Fibroblast of peridontal ligament (primary cell): ENCODE measurements around the gene SRSF10.
"Not testable (repeated sequence)": the region's sequence is repeated elsewhere in the genome, so short reads cannot be mapped to it uniquely, and the experiment has no call there.

Experiments used
- DNase-seq: peaks from one replicate; pipeline ENCODE4 v3.0.0-alpha.2; 2010; ENCODE audit errors: extremely low read depth

SRSF10 gene

DNA sequence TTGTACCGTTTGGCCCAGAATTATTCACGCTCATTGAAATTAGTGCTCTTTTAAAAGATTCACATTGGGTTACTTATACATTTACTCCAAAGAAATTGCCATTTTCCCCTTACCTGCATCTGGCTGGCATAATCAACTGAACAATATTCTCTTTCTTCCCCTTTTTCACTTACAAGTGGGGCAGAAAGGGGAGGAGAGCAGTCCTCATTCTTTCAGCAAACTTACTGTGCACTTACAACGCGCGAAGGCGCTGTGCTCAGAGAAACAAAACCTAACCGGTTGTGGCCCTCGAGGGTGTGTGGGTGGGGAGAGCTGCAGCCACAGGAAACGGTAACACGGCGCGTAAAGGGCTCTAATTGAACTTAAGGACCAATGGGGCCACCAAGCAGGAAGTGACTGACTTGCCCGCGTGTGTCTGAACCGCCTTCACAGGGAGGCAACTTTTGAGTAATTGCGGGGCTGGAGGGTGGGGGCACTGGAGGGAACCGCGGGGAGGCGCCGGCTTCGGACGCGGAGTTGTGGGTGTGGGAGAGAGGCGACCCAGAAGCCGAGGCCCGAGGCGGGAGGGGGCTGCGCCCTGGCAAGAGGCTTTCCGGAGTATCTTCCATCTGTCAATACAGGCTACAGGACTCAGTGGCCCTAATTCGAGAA is 21.2 kb downstream of the SRSF10 start:
- peak; percentile 80 for DNase-seq

DNA sequence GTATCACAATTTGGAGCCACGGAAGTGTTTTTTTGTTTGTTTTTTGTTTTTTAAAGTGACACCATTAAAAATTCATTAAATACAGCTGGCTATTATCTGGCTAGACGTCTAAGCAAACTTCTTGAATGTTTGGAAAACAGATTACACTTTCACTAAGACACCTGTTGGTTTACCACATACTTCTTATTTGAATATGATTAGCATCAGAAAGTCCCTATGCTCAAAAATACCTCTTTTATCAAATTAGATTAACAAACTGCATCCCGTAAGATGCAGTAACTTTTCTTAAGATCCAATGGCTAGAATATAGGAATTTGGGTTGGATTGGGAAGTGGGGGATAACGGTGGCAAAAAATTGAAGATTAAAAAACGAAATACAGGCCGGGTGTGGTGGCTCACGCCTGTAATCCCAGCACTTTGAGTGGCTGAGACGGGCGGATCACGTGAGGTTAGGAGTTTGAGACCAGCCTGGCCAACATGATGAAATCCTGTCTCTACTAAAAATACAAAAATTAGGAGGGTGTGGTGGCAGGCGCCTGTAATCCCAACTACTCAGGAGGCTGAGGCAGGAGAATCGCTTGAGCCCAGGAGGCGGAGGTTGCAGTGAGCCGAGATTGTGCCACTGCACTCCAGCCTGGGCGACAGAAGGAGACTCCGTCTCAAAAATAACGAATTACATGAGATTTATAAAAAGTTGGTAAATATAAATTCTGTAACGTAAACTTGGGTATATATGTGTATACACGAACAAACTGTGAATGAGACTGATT is 21.9 kb downstream of the SRSF10 start:
- DNase-seq: not testable (repeated sequence)

DNA sequence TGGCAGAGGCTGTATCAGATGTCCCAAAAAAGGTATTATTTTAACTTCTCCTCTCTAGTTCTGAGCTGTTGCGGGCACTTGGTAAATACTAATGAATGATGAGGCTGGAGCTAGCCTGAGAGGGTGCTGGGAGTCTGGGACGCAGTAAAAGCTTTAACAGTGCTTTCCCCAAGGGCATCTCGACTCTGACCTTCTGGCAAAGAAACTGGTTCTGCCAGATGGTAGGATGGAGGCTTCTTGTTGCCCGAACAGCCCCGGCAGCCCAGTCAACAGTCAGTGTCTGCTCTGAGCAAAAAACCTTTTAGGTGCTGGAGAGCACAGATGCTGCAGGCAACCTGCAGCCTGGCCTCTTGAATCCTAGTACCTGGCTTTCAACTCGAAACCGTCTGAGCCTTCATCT is 23.0 kb downstream of the SRSF10 start:
- DNase-seq: no peak

DNA sequence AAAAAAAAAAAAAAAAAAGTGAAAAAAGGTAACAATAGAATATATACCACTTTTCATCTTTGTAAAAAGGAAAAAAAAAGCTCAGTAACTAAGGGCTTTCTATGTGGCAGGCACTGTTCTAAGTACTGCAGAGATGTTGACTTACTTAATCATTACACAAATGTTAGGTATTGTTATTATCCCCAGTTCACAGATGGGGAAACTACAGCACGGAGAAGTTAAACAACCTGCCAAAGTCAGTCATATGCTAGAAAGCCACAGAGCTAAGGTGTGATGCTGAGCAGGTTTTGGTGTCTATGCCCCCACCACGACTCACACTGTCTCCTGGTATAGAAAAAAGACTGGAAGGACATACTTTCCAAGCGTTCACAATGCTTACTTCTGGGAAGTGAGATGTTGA is 27.1 kb downstream of the SRSF10 start:
- DNase-seq: no peak

DNA sequence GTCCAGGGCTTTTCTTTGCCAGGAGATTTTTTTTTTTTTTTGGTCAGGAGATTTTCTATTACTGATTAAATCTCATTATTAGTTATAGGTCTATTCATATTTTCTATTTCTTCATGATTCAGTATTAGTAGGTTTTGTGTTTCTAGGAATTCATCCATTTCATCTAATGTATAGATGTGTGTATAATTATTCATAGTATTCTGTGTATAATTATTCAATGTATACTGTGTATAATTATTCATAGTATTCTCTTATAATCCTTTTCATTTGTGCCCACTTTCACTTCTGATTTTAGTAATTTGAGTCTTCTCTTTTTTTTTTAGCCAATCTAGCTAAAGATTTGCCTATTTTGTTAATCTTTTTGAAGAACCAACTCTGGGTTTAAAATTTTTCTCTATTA is 32.8 kb downstream of the SRSF10 start:
- no peak for DNase-seq

DNA sequence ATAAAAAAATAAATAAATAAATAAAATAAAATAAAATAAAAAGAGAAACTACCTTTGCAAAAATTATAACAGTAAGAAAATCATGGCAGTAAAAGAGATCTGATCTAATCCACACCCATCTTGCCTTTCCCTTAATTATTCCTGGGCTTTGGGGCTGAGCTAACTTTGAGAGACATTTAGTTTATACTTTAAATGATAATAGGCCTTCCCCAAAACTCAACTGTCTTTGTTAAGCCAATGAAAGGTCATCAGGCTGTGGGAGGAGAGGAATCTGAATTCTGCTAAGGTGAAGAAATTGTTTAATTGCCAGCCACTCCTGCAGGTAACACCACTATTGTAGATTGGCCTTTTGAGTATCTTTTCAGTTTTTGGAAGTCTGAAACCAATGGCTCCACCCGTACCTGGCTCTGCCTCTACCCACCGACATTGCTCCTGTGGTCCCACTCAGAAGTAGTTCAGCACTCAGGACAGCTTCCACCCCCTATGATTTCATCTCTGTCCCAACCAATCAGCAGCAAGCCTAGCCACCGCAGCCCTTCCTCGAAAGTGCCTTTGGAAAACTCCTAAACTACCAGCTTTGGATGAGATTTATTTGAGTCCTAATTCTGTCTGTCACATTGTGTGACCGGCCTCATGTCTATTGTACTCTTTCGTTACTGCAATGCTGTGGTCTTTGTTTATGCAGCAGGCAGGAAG is 43.5 kb downstream of the SRSF10 start:
- no peak for DNase-seq

DNA sequence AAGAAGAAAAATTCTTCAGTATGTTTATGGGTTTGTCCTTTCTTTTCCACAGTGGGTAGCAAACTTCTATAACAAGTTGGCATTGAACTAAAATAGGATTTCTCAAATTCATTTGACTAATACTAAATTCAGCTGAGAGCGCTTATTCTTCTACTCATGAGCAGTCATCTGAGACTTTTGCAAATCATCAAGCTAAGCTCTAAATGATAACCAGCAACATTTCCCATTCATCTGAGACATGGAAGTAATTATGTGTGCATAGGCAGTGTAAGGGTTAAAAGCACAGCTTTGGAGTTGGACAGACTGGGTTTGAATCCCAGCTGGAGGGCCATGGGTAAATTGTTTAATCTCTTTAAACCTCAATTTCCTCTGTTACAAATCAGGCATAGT is 48.6 kb downstream of the SRSF10 start:
- no peak for DNase-seq

DNA sequence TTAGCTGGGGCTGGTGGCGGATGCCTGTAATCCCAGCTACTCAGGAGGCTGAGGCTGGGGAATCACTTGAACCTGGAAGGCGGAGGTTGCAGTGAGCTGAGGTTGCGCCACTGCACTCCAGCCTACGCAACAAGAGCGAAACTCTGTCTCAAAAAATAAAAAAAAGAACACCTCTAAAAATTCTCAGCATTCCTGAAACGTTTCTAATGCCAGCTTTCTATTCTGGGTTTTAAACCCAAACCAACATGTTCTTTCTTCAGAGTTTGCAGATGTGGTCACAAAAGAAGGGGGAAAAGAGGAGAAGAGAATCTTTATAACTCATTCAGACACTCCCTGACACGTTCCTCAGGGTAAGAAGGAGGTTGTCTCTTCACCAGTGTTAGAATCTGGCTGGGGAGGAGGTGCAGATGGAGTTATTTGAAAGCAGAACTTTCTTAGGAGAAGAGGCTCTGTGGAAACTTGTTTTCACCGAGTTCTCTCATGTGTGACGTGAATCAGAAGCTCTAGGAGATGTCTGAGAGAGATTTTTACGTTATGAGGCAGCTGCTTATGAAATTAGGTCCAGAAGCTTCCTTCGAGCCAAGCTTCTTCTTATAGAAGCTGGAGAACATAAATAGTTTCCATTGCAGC is 49.2 kb downstream of the SRSF10 start:
- DNase-seq: peak; percentile 94

DNA sequence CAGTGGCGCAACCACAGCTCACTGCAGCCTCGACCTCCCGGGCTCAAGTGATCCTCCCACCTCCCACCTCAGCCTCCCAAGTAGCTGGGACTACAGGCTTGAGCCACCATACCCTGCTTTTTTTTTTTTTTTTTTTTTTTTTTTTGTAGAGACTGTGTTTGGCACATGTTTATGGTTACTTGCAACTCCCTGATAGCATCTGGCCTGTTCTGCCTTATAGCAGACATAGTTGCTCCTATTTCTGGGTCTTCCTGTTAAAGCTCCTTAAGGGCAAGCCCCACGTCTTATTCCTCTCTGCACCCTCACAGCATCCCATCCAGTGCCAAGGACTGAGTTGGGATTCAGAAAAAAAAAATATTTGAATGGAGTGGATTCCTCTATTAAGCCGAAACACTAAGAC is 49.9 kb downstream of the SRSF10 start:
- no peak for DNase-seq

DNA sequence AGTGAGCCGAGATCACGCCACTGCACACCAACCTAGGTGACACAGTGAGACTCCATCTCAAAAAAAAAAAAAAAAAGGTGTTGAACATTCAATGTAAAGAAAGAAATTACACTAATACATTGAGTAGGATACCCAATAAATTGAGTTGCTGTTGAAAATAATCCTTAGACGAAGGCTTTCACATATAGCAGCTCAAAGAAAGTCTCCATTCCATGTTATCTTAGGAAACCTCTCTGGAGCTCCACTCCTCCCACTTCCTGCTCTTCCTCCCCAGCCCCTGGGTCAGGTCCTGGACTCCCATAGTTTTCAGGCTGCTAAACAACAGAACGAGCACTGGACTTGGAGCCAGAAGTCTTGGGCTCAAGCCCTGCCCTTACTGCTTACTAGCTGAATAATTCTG is 51.3 kb downstream of the SRSF10 start:
- DNase-seq: no peak

DNA sequence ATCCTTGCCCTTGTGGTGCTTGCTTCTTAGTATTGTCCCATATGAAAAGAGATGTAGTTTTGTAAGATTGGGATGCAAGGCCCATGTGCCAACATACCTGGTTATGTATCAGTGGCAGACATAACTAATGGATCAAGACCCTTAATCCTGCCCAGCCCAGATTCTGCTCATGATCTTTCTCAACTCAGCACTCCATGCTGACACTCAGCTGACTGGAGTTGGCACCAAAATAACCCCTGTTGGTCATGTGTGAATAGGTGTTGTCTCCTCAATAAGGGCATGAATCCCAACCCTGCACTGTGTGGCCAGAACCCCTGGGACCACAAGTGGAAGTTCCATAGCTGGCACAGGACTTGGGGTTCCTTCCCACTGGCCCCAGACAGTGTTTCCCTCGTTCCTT is 53.0 kb downstream of the SRSF10 start:
- no peak for DNase-seq

DNA sequence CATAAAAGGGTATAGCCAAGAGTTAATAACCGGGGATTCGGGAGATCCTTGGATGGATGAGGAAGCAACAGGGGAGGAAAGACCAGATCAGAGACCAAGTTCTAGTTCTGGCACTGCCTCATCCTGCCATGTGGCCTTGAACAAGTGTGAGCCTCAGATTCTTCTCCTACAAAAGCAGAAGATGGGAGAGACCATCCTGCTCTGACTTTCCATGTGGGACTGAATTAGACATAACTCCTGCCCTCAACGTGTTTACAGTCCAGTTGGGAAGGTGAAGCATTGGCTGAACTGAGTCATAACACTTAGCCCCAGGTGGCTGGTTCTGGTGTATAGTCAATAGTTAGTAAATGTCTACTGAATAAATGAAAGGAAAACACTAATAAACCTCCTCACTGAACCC is 54.8 kb downstream of the SRSF10 start:
- no peak for DNase-seq

DNA sequence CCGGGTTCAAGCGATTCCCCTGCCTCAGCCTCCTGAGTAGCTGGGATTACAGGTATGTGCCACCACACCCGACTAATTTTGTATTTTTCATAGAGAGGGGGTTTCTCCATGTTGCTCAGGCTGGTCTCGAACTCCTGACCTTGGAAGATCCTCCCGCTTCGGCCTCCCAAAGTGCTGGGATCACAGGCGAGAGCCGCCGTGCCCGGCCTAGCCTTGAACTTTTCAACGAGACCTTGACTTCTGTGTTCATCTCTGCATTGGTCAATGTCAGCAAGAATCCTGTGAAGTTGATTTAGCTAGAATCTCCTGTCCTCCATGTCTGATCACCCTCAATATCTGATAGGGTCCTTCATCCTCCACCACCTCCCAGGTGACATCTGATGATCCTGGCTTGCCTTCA is 55.5 kb downstream of the SRSF10 start:
- no peak for DNase-seq

DNA sequence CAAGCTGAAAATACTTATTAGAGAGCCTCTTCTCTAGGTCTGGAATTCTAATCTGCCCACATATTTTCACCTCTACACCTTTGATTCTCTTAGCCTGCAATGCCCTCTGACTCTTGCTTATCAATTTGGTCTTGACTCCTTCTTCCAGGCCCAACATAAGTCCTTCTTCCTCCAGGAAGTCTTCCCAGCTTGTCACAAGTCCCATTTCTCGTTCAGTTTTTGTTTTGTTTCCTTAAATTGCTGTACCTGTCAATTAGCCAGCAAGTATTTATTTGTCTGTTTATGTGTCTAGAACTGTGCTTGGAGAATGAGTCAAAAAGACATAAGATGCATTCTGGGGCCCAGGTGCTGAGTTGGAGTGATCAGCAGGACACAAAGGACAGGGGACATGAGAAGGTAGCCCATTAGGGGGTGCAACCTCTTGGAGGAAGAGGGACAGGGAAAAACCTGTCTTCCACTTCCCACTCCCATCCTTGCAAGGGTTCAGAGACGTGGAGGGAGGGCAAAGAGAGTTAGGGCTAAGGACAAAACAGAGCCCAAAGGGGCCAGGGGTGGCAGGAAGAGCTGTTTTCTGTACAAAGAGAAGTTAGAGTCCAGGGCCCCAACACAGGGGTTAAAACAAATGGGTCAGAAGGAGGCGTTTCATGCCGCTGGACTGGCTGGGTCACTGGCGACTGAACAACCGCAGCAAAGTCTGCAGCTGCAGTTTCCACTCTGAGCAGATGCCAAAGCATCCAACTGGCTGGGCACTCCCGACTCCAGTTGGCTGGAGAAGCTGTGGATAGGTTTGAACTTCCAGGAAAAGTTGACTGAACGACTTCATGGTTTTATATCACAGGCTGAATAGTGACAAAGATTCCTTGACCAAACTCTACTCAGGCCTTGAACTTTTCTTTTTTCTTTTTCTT is 56.3 kb downstream of the SRSF10 start:
- peak; percentile 37 for DNase-seq

DNA sequence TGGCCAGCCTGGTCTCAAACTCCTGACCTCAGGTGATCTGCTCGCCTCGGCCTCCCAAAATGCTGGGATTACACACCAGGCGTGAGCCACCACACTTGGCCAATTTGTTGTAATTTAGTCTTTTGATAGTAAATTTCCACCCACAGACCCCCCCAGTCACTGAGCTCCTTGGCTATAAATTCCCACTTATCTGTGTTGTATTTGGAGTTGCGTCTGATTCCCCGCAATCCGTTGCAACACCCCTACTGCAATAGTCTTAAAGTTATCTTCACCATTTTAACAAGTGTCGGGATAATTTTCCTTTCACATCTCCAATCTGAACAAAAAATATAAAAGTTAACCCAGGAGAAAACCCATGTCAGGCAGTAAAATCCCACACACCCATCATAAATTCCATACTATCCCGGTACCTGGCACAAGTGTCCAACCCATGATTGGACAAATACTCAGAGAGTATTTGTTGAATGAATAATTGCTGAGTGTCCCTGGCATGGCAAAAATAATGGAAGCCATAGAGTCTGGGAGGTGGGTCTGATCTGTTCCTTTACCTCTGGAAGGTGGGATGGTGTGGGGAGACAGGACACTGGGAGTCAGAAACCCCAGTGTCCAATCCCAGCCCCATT is 57.7 kb downstream of the SRSF10 start:
- DNase-seq: no peak

DNA sequence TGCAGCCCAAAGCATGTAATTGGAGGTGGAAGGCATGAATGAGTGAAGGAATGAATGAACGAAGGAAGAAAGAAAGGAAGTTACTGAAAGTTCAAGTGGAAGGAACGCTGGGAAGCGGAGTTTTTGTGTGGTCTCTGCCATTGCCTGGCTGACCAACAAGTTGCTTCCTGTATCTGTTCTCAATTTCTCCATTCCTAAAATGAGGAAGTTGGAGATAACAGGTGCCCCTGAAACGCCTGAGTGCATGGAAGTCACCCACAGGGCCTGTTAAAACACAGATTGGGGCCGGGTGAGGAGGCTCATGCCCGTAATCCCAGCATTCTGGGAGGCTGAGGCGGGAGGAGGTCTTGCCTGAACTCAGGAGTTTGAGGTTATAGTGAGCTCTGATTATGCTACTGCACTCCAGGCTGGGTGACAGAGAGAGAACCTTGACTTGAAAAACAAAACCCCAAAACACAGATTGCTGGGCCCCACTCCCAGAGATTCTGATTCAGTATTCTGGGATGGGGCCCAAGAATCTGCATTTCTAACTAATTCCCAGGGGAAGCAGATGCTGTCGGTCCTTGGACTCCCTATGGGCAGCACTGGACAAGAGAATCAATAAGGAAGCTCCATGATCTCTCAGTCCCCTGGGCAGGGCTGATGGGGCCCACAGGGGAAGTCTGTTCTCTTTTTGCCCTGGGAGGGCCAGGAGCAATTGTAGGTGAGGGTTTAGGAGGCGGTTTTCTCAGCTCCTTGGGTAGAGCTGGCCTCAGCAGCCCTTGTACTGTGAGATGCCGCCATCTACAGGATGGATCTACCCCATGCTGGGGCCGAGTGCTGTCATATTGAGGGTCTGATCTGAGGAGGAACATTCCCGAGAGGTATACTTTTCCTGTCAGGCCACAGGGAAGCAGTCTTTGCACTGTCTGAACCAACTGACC is 63.7 kb downstream of the SRSF10 start:
- DNase-seq: peak; percentile 53

DNA sequence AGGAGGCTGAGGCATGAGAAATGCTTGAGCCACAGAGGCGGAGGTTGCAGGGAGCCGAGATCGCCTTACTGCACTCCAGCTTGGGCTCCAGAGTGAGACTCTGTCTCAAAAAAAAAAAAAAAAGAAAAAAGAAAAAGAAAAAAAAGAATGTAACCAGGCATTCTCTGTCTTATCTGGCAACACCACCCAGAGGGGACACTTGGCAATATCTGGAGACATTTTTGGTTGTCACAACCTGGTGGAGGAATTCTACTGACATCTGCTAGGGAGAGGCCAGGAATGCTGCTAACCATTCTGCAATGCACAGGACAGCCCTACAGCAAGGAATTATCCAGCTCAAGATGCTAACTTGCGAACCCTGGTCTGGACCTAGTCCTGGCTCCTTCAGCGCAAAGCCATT is 64.7 kb downstream of the SRSF10 start:
- DNase-seq: no peak

DNA sequence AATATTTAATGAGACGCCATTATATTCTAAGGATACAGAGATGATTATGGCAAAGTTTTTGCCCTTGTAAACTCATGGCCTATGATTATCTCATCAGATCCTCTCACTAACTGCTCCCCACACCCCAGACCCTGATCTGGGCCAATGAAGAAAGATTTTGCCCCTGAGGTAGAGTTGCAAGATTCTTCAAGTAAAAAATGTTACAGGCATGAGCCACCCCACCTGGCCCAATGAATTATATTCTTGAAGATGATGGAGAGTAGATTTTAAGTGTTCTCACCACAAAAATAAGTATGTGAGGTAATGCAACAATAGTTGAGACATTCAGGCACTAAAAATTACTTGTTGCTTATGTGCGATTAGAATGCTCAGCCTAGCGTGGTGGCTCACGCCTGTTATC is 65.2 kb downstream of the SRSF10 start:
- no peak for DNase-seq
